ELF-1 (cell line): ENCODE data around the gene AAMDC.

ENCODE experiments used
- DNase-seq: peaks from one replicate; pipeline ENCODE4 v3.0.0-alpha.2; 2016; ENCODE audit warnings: low read depth, low spot score

AAMDC gene

GRCh38 chr11:77820565-77821348 is at the start of gene AAMDC, which contains the start of gene RSF1:
Gene AAMDC, plus strand, starts transcription at chr11:77821144. Its CDS starts 21,353 bp downstream, at chr11:77842497.
Gene RSF1, minus strand, starts transcription at chr11:77820722. Its CDS starts 8 bp downstream, at chr11:77820714.
- DNase-seq = peak; percentile 97

- DNase-seq = no peak
Measured at GRCh38 chr11:77775936-77776335, 45.0 kb upstream of the AAMDC start.

GRCh38 chr11:77776455-77776854 is 44.5 kb upstream of the AAMDC start:
- DNase-seq = no peak

DNA sequence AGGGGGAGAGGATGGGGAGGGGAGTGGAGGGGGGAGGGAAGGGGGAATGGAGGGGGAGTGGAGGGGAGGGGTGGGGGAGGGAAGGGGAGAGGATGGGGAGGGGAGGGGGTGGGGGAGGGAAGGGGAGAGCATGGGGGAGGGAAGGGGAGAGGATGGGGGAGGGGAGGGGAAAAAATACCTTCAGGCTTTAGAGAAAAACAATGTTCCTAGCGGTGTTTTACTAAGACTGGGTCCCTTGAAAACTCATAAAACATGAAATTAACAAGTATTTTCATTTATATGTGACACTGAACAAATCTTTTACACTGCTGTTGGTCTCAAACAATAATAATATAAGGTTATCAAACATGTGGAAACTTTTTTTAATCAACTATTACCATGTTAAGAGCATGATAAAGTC is 42.8 kb upstream of the AAMDC start:
- no peak for DNase-seq

DNA sequence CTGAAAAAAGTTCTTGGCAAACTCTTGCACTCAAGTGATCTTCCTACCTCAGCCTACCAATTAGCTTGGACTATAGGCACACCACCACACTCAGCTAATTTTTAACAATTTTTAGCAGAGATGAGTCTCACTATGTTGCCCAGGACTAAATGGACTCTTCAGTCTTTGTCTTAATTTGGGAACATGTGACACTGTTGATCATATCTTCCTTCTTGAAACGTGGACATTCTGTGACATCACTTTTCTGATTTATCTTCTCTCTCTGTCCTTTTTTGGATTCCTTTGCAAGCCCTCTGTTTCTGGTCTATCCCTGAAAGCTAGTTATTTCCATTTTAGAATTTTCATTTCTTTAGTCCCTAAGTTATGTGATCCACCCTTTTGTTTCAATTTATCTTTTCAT is 42.4 kb upstream of the AAMDC start:
- no peak for DNase-seq

DNA sequence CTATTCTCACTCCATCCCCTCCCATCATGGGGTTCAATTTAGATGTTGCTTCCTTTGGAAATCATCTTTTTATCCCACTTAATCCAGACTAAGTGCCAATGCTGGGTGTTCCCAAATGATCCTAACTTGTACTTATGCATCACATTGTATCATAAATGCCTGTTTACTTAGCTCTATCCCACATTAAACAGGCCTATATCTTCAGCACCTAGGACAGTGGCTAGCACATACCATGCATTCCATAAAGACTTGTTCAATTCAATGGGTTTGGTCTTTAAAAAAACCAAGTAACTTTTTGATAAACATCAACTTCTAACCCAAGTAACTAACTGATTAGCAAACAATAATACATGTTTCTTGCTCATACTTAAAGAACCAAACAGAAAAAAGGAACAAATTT is 41.0 kb upstream of the AAMDC start:
- no peak for DNase-seq

- no peak for DNase-seq
Measured at GRCh38 chr11:77783025-77783424, 37.9 kb upstream of the AAMDC start.

- DNase-seq = no peak
Measured at GRCh38 chr11:77784572-77784971, 36.4 kb upstream of the AAMDC start.

- DNase-seq = no peak
Measured at GRCh38 chr11:77789061-77789730, 31.7 kb upstream of the AAMDC start.

- DNase-seq = peak; percentile 12
Measured at GRCh38 chr11:77789731-77790476, 31.0 kb upstream of the AAMDC start.

DNA sequence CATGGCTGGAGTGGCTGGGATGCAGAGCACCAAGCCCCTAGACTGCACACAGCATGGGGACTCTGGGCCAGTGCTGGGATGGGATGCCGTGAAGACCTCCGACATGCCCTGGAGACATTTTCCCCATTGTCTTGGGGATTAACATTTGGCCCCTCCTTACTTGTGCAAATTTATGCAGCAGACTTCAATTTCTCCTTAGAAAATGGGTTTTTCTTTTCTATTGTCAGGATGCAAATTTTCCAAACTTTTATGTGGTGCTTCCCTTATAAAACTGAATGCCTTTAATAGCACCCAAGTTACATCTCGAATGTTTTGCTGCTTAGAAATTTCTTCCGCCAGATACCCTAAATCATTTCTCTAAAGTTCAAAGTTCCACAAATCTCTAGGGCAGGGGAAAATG is 29.6 kb upstream of the AAMDC start:
- peak; percentile 13 for DNase-seq

DNA sequence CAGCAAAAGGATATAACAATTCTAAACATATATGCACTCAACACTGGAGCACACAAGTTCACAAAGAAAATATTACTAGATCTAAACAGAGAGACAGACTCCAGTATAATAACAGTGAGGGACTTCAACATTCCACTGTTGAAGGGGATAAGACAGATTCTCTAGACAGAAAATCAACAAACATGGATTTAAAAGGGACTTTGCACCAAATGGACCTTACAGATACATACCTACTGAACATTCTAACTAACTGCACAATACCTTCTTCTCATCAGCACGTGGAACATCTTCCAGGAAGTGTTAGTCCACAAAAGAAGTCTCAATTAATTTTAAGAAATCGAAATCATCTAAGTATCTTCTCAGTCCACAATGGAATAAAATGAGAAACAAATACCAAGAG is 27.0 kb upstream of the AAMDC start:
- no peak for DNase-seq

- no peak for DNase-seq
Measured at GRCh38 chr11:77799338-77799737, 21.6 kb upstream of the AAMDC start.

DNA sequence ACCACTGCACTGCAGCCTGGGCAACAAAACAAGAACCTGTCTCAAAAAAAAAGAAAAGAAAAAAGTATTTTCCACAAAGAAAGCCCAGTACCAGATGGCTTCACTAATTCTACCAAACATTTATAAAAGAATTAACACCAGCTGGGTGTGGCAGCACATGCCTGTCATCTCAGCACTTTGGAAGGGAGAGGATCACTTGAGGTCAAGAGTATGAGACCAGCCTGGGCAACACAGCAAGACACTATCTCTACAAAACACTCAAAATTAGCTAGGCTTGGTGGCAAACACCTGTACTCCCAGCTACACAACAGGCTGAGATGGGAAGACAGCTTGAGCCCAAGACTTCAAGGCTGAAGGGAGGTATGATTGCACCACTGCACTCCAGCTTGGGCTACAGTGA is 20.5 kb upstream of the AAMDC start:
- no peak for DNase-seq

GRCh38 chr11:77801477-77801876 is 19.5 kb upstream of the AAMDC start:
- peak; percentile 56 for DNase-seq

- DNase-seq = no peak
Measured at GRCh38 chr11:77806415-77806814, 14.5 kb upstream of the AAMDC start.

DNA sequence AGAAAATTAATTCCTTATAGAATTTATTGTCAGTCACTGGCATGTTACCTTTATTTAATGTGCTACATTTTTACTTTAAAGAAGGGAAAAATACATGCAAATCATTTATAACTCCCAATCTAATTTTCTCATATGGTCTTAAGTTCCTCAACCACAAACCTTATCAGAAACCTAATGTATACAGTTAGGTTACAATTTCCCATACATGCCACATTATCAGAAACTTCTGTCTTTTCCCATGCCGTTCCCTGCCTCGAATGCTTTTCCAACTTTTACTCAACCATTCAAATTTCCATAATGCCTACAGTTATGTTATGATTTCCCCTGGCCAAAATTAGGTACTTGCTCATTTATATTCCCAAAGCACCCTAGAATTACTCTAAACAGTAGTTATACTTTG is 14.0 kb upstream of the AAMDC start:
- no peak for DNase-seq

DNA sequence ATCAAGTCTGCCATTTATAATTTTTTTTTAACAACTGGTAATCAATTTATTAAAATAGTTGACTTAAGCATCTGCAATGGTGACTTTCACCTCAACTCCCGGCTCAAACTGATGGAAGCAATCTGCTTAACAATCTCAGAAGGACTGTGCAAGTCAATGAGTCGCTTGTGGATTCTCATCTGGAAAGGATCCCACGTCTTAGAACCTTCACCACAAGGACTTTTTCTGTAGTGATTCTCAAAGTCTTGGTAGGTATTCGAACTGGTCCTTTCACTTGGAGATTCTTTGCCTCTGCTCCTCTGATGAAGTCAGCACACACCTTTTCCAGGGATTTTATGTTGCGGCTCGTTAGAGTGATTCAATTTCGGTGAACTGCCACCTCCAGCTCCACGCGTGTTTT is 7.7 kb upstream of the AAMDC start:
- DNase-seq = no peak

GRCh38 chr11:77814848-77815247 is 6.1 kb upstream of the AAMDC start:
- DNase-seq = no peak

- DNase-seq = no peak
Measured at GRCh38 chr11:77815459-77815858, 5.5 kb upstream of the AAMDC start.

- peak; percentile 94 for DNase-seq
Measured at GRCh38 chr11:77819411-77819920, 1.5 kb upstream of the AAMDC start.

DNA sequence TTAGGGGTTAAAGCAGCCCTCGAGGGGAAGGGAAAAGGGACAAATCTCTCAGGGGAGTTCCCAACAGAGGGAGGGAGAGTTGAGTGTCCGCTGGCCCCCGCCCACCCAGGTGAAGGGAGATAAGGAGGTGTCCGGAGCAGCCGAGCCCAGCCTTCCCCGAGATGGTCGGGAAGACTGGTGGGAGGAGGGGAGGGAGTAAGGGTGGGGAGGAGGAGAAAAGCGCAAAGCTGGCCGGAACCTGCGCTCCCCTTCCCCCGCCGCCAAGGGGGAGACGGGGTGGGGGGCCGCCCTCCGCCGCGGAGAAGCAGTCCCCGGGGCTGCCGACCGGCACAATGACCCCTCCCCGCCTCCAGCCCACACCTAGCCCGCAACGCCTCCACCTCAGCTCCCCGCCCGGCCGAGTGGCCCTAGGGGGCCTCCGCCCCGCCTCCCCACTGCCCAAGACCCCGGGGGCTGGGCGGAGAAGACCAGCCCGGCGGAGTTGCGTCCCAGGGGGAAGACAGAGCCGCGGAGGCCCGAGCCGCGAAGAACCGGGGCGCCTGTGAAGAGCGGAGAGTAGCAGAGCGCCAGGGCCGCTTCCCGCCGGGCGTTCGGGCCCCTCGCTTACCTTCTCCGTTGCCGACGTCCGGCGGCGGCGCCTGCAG is 901 bp upstream of the AAMDC start:
- DNase-seq = peak; percentile 85
